Esophagus squamous epithelium (tissue), 4 donors: ENCODE measurements around the gene PCNT.

ENCODE experiments used
- CTCF ChIP-seq, 6 experiments: fragments of 450-650 bp in 4 of 6; fragments of 200-600 bp in 2 of 6; sonication (generic) in 2 of 6; IDR thresholded peaks; one replicate each; pipeline ENCODE4 v1.5.1; 2016 to 2019; ENCODE audit warnings: antibody characterized with exemption in 6 of 6, mild to moderate bottlenecking in 4 of 6, moderate library complexity in 4 of 6
- POLR2A ChIP-seq, 4 donors: fragments of 450-650 bp; IDR thresholded peaks; one replicate each; pipeline ENCODE4 v1.6.1; 2017; ENCODE audit warnings: antibody characterized with exemption in 4 of 4, mild to moderate bottlenecking in 4 of 4, moderate library complexity in 3 of 4

- no peak for TF ChIP-seq CTCF (IDR thresholded peaks at IDR 0.05)
- no peak for TF ChIP-seq POLR2A (IDR thresholded peaks at IDR 0.05)
These were observed 37.2 kb downstream of the PCNT start for GRCh38 chr21:46361176-46361575.
